Measurements from ENCODE around the gene TIAL1.
"Not testable (repeated sequence)": the region's sequence is repeated elsewhere in the genome, so short reads cannot be mapped to it uniquely, and the experiment has no call there.

TIAL1 gene

GRCh38 chr10:119545310-119545709 is 51.5 kb downstream of the TIAL1 start:
- no peak for DNase-seq

- no peak for DNase-seq
Observed at GRCh38 chr10:119543814-119544642, 52.7 kb downstream of the TIAL1 start.

GRCh38 chr10:119542988-119543813 is 53.6 kb downstream of the TIAL1 start:
- DNase-seq = no peak

- peak; percentile 18 for DNase-seq
Observed at GRCh38 chr10:119542357-119542987, 54.3 kb downstream of the TIAL1 start, which contains the start of gene RGS10. TSS of gene RGS10 (minus strand) at chr10:119542719. CDS start at chr10:119542638, 81 bp downstream.

- DNase-seq = no peak
Observed at GRCh38 chr10:119541459-119542356, 55.1 kb downstream of the TIAL1 start.

- DNase-seq = no peak
Observed at GRCh38 chr10:119541046-119541445, 55.7 kb downstream of the TIAL1 start.

GRCh38 chr10:119540038-119540437 is 56.7 kb downstream of the TIAL1 start:
- no peak for DNase-seq

GRCh38 chr10:119539359-119539825 is 57.4 kb downstream of the TIAL1 start:
- DNase-seq = no peak

- DNase-seq = no peak
Observed at GRCh38 chr10:119538632-119539358, 58.0 kb downstream of the TIAL1 start.

GRCh38 chr10:119537953-119538630 is 58.7 kb downstream of the TIAL1 start:
- DNase-seq = no peak

- DNase-seq = no peak
Observed at GRCh38 chr10:119536508-119537025, 60.2 kb downstream of the TIAL1 start.

- no peak for DNase-seq
Observed at GRCh38 chr10:119535837-119536507, 60.8 kb downstream of the TIAL1 start.

GRCh38 chr10:119535305-119535704 is 61.5 kb downstream of the TIAL1 start:
- DNase-seq = no peak

GRCh38 chr10:119533473-119533872 is 63.3 kb downstream of the TIAL1 start:
- no peak for DNase-seq

- DNase-seq = not testable (repeated sequence)
Observed at GRCh38 chr10:119532791-119533190, 64.0 kb downstream of the TIAL1 start.

- not testable (repeated sequence) for DNase-seq
Observed at GRCh38 chr10:119532251-119532650, 64.5 kb downstream of the TIAL1 start.

GRCh38 chr10:119531067-119531466 is 65.7 kb downstream of the TIAL1 start:
- DNase-seq = no peak

GRCh38 chr10:119528663-119529237 is 68.0 kb downstream of the TIAL1 start:
- DNase-seq = not testable (repeated sequence)
